Memory B cell (primary cell): ENCODE measurements around the gene SLC35F4.
"Not testable (repeated sequence)": the region's sequence is repeated elsewhere in the genome, so short reads cannot be mapped to it uniquely, and the experiment has no call there.

Experiments
- ATAC-seq: fragments of 150-1000 bp; cut with Tn5 transposase; 2 replicates; pipeline ENCODE4 v1.10.0; 2021; ENCODE audit warnings: low read depth, mild to moderate bottlenecking, moderate library complexity
- DNase-seq, 2 donors: peaks; one replicate each; pipeline ENCODE4 v3.0.0; 2022; ENCODE audit warnings: low spot score in 2 of 2
- H3K27ac Mint-ChIP-seq: one replicate; pipeline ENCODE4 v1.8.0; 2022; ENCODE audit warnings: mild to moderate bottlenecking, moderate library complexity, mixed read lengths
- H3K27me3 Mint-ChIP-seq: one replicate; pipeline ENCODE4 v1.8.0; 2022; ENCODE audit warnings: mixed read lengths
- H3K36me3 Mint-ChIP-seq: one replicate; pipeline ENCODE4 v1.8.0; 2022; ENCODE audit warnings: mild to moderate bottlenecking, mixed read lengths
- H3K4me1 Mint-ChIP-seq: one replicate; pipeline ENCODE4 v1.8.0; 2022; ENCODE audit warnings: mixed read lengths
- H3K4me3 Mint-ChIP-seq: one replicate; pipeline ENCODE4 v1.8.0; 2022; ENCODE audit warnings: mild to moderate bottlenecking, moderate library complexity, mixed read lengths
- H3K9me3 Mint-ChIP-seq: one replicate; pipeline ENCODE4 v1.8.0; 2022; ENCODE audit warnings: mixed read lengths

Gene SLC35F4

GRCh38 chr14:57811998-57812546 is 53.8 kb downstream of the SLC35F4 start:
- ATAC-seq (no peak), DNase-seq (no peak)
- no peak overlapping the region for H3K27ac Mint-ChIP-seq
- no peaks in the 10 kb centered on the region for H3K27me3 Mint-ChIP-seq
- H3K9me3 Mint-ChIP-seq = no peaks in the 10 kb centered on the region
- no peaks in the 10 kb centered on the region for H3K36me3 Mint-ChIP-seq
- no peaks in the 10 kb centered on the region for H3K4me1 Mint-ChIP-seq
- H3K4me3 Mint-ChIP-seq = no peak overlapping the region

GRCh38 chr14:57809808-57810207 is 56.1 kb downstream of the SLC35F4 start:
- H3K4me1 Mint-ChIP-seq = no peaks in the 10 kb centered on the region
- no peak for ATAC-seq

GRCh38 chr14:57797160-57797559 is 68.7 kb downstream of the SLC35F4 start:
- Mint-ChIP-seq H3K9me3 (peaks cover 3% of the 10 kb centered on the region), H3K27me3 (peaks cover 5% of the 10 kb centered on the region)

More at GRCh38 chr14:57809808-57810207, 56.1 kb downstream of the SLC35F4 start:
- DNase-seq = no peak
- H3K9me3 Mint-ChIP-seq = no peaks in the 10 kb centered on the region
- H3K27ac Mint-ChIP-seq = no peak overlapping the region
- no peaks in the 10 kb centered on the region for H3K36me3 Mint-ChIP-seq
- no peaks in the 10 kb centered on the region for H3K27me3 Mint-ChIP-seq
- no peak overlapping the region for H3K4me3 Mint-ChIP-seq

GRCh38 chr14:57796556-57796955 is 69.3 kb downstream of the SLC35F4 start:
- peaks cover 5% of the 10 kb centered on the region for H3K27me3 Mint-ChIP-seq
- no peak overlapping the region for H3K27ac Mint-ChIP-seq
- DNase-seq (no peak), ATAC-seq (no peak)
- peaks cover 4% of the 10 kb centered on the region for H3K9me3 Mint-ChIP-seq
- H3K36me3 Mint-ChIP-seq = no peaks in the 10 kb centered on the region
- no peak overlapping the region for H3K4me3 Mint-ChIP-seq
- no peaks in the 10 kb centered on the region for H3K4me1 Mint-ChIP-seq

More at GRCh38 chr14:57797160-57797559, 68.7 kb downstream of the SLC35F4 start:
- ATAC-seq (no peak), DNase-seq (no peak)
- Mint-ChIP-seq H3K36me3 (no peaks in the 10 kb centered on the region), H3K4me3 (no peak overlapping the region), H3K27ac (no peak overlapping the region), H3K4me1 (no peaks in the 10 kb centered on the region)

GRCh38 chr14:57785058-57785457 is 80.8 kb downstream of the SLC35F4 start:
- Mint-ChIP-seq H3K27me3 (no peaks in the 10 kb centered on the region), H3K9me3 (peaks cover 34% of the 10 kb centered on the region), H3K36me3 (no peaks in the 10 kb centered on the region), H3K4me3 (no peak overlapping the region), H3K27ac (no peak overlapping the region), H3K4me1 (no peaks in the 10 kb centered on the region)
- DNase-seq (no peak), ATAC-seq (no peak)

- H3K4me1 Mint-ChIP-seq = no peaks in the 10 kb centered on the region
- no peak overlapping the region for H3K27ac Mint-ChIP-seq
- ATAC-seq (no peak), DNase-seq (no peak)
- peaks cover 4% of the 10 kb centered on the region for H3K9me3 Mint-ChIP-seq
- peaks cover 4% of the 10 kb centered on the region for H3K27me3 Mint-ChIP-seq
- no peaks in the 10 kb centered on the region for H3K36me3 Mint-ChIP-seq
- no peak overlapping the region for H3K4me3 Mint-ChIP-seq
Measured at GRCh38 chr14:57771801-57772200, 94.1 kb downstream of the SLC35F4 start.

GRCh38 chr14:57769863-57770523 is 95.9 kb downstream of the SLC35F4 start:
- no peak overlapping the region for H3K27ac Mint-ChIP-seq
- DNase-seq = no peak
- no peaks in the 10 kb centered on the region for H3K4me1 Mint-ChIP-seq
- no peaks in the 10 kb centered on the region for H3K36me3 Mint-ChIP-seq
- no peak for ATAC-seq
- no peaks in the 10 kb centered on the region for H3K9me3 Mint-ChIP-seq
- H3K4me3 Mint-ChIP-seq = no peak overlapping the region
- peaks cover 5% of the 10 kb centered on the region for H3K27me3 Mint-ChIP-seq

- H3K4me3 Mint-ChIP-seq = no peak overlapping the region
- no peaks in the 10 kb centered on the region for H3K36me3 Mint-ChIP-seq
- peaks cover 4% of the 10 kb centered on the region for H3K27me3 Mint-ChIP-seq
- ATAC-seq (no peak), DNase-seq (no peak)
- no peaks in the 10 kb centered on the region for H3K4me1 Mint-ChIP-seq
- H3K9me3 Mint-ChIP-seq = peaks cover 3% of the 10 kb centered on the region
- H3K27ac Mint-ChIP-seq = no peak overlapping the region
Measured at GRCh38 chr14:57761800-57762199, 104.1 kb downstream of the SLC35F4 start.

- H3K27ac Mint-ChIP-seq = no peak overlapping the region
- no peaks in the 10 kb centered on the region for H3K36me3 Mint-ChIP-seq
- H3K4me3 Mint-ChIP-seq = no peak overlapping the region
- ATAC-seq (no peak), DNase-seq (no peak)
- no peaks in the 10 kb centered on the region for H3K4me1 Mint-ChIP-seq
- H3K9me3 Mint-ChIP-seq = peaks cover 3% of the 10 kb centered on the region
- peaks cover 4% of the 10 kb centered on the region for H3K27me3 Mint-ChIP-seq
Measured at GRCh38 chr14:57760896-57761295, 105.0 kb downstream of the SLC35F4 start.

- Mint-ChIP-seq H3K4me1 (no peaks in the 10 kb centered on the region), H3K9me3 (no peaks in the 10 kb centered on the region), H3K4me3 (no peak overlapping the region), H3K36me3 (no peaks in the 10 kb centered on the region), H3K27me3 (no peaks in the 10 kb centered on the region), H3K27ac (no peak overlapping the region)
- DNase-seq = no peak
- no peak for ATAC-seq
Measured at GRCh38 chr14:57755018-57755521, 110.8 kb downstream of the SLC35F4 start.

GRCh38 chr14:57754527-57754926 is 111.4 kb downstream of the SLC35F4 start:
- ATAC-seq = no peak
- H3K27me3 Mint-ChIP-seq = no peaks in the 10 kb centered on the region
- H3K36me3 Mint-ChIP-seq = no peaks in the 10 kb centered on the region
- H3K4me3 Mint-ChIP-seq = no peak overlapping the region
- no peaks in the 10 kb centered on the region for H3K4me1 Mint-ChIP-seq
- H3K27ac Mint-ChIP-seq = no peak overlapping the region
- H3K9me3 Mint-ChIP-seq = no peaks in the 10 kb centered on the region
- no peak for DNase-seq

GRCh38 chr14:57753821-57754220 is 112.1 kb downstream of the SLC35F4 start:
- Mint-ChIP-seq H3K27ac (no peak overlapping the region), H3K27me3 (no peaks in the 10 kb centered on the region), H3K9me3 (no peaks in the 10 kb centered on the region), H3K4me1 (no peaks in the 10 kb centered on the region), H3K36me3 (no peaks in the 10 kb centered on the region), H3K4me3 (no peak overlapping the region)
- no peak for ATAC-seq
- no peak for DNase-seq

GRCh38 chr14:57752142-57752695 is 113.7 kb downstream of the SLC35F4 start:
- H3K27me3 Mint-ChIP-seq, H3K4me3 Mint-ChIP-seq, H3K9me3 Mint-ChIP-seq, DNase-seq, H3K4me1 Mint-ChIP-seq, H3K27ac Mint-ChIP-seq, H3K36me3 Mint-ChIP-seq, ATAC-seq: not testable (repeated sequence)

- no peak overlapping the region for H3K4me3 Mint-ChIP-seq
- no peaks in the 10 kb centered on the region for H3K27me3 Mint-ChIP-seq
- DNase-seq (no peak), ATAC-seq (no peak)
- H3K4me1 Mint-ChIP-seq = no peaks in the 10 kb centered on the region
- no peak overlapping the region for H3K27ac Mint-ChIP-seq
- no peaks in the 10 kb centered on the region for H3K9me3 Mint-ChIP-seq
- no peaks in the 10 kb centered on the region for H3K36me3 Mint-ChIP-seq
Measured at GRCh38 chr14:57751400-57751799, 114.5 kb downstream of the SLC35F4 start.

GRCh38 chr14:57749267-57749666 is 116.6 kb downstream of the SLC35F4 start:
- no peak for DNase-seq
- Mint-ChIP-seq H3K27me3 (no peaks in the 10 kb centered on the region), H3K36me3 (no peaks in the 10 kb centered on the region), H3K27ac (no peak overlapping the region), H3K4me1 (no peaks in the 10 kb centered on the region), H3K9me3 (no peaks in the 10 kb centered on the region), H3K4me3 (no peak overlapping the region)
- ATAC-seq = no peak
